HepG2 (cell line): Measurements from ENCODE around the gene FAM89B. TPM values are rescaled to one million over a fixed set of nuclear protein-coding genes. Genes with fewer than 3 reads are reported as not detected.

Experiments used
- ADNP ChIP-seq: sonication (generic); formaldehyde crosslinking; IDR thresholded peaks from 2 replicates; pipeline ENCODE4 v1.4.0; 2020; ENCODE audit warnings: missing genetic modification reagents
- ATRX ChIP-seq: sonication (generic); formaldehyde crosslinking; IDR thresholded peaks from 2 replicates; pipeline ENCODE4 v1.4.0; 2020; ENCODE audit warnings: missing genetic modification reagents, borderline replicate concordance
- BCL3 ChIP-seq: sonication (generic); formaldehyde crosslinking; IDR thresholded peaks from 2 replicates; pipeline ENCODE4 v1.5.1; 2020; ENCODE audit warnings: mild to moderate bottlenecking, missing genetic modification reagents, moderate library complexity
- CCDC6 ChIP-seq: sonication (generic); formaldehyde crosslinking; IDR thresholded peaks from 2 replicates; pipeline ENCODE4 v1.8.1; 2022; ENCODE audit warnings: mild to moderate bottlenecking, missing genetic modification reagents, moderate library complexity
- GABPB1 ChIP-seq: IDR thresholded peaks from 2 replicates; pipeline ENCODE4 v1.6.1; 2016; ENCODE audit warnings: mild to moderate bottlenecking, missing genetic modification reagents, moderate library complexity, missing compliant biosample characterization
- IRF9 ChIP-seq: sonication (generic); formaldehyde crosslinking; IDR thresholded peaks from 2 replicates; pipeline ENCODE4 v1.8.0; 2022; ENCODE audit warnings: missing genetic modification reagents, mild to moderate bottlenecking, borderline replicate concordance
- LBX2 ChIP-seq: sonication (generic); formaldehyde crosslinking; IDR thresholded peaks from 2 replicates; pipeline ENCODE4 v1.5.0; 2020; ENCODE audit warnings: missing genetic modification reagents, mild to moderate bottlenecking, borderline replicate concordance
- MAFF ChIP-seq: IDR thresholded peaks from 2 replicates; pipeline ENCODE4 v1.6.1; 2011; ENCODE audit warnings: low read depth, low read length, improper control_type of control experiment
- MIER3 ChIP-seq: IDR thresholded peaks from 2 replicates; pipeline ENCODE4 v1.6.1; 2016; ENCODE audit warnings: missing compliant biosample characterization, borderline replicate concordance
- PRDM4 ChIP-seq: sonication (generic); formaldehyde crosslinking; IDR thresholded peaks from 2 replicates; pipeline ENCODE4 v1.9.0; 2021; ENCODE audit warnings: missing genetic modification reagents, borderline replicate concordance
- REPIN1 ChIP-seq: sonication (generic); formaldehyde crosslinking; IDR thresholded peaks from 2 replicates; pipeline ENCODE4 v1.8.0; 2022; ENCODE audit warnings: missing genetic modification reagents, low read depth, mild to moderate bottlenecking, borderline replicate concordance
- RFXANK ChIP-seq: IDR thresholded peaks from 2 replicates; pipeline ENCODE4 v1.6.1; 2016
- ZNF180 ChIP-seq: sonication (generic); formaldehyde crosslinking; IDR thresholded peaks from 2 replicates; pipeline ENCODE4 v1.4.0; 2020; ENCODE audit warnings: low read depth, missing genetic modification reagents, borderline replicate concordance
- ZNF33A ChIP-seq: sonication (generic); formaldehyde crosslinking; IDR thresholded peaks from 2 replicates; pipeline ENCODE4 v1.5.1; 2020; ENCODE audit warnings: missing genetic modification reagents, mild to moderate bottlenecking, moderate library complexity, borderline replicate concordance
- ZNF367 ChIP-seq: sonication (generic); formaldehyde crosslinking; IDR thresholded peaks from 2 replicates; pipeline ENCODE4 v1.4.0; 2020; ENCODE audit warnings: missing genetic modification reagents, borderline replicate concordance
- ZNF383 ChIP-seq: sonication (generic); formaldehyde crosslinking; IDR thresholded peaks from 2 replicates; pipeline ENCODE4 v1.4.0; 2020; ENCODE audit warnings: missing genetic modification reagents, mild to moderate bottlenecking, borderline replicate concordance
- ZNF710 ChIP-seq: sonication (generic); formaldehyde crosslinking; IDR thresholded peaks from 2 replicates; pipeline ENCODE4 v1.5.0; 2020; ENCODE audit warnings: mild to moderate bottlenecking, missing genetic modification reagents, borderline replicate concordance
- ZNF746 ChIP-seq: sonication (generic); formaldehyde crosslinking; IDR thresholded peaks from 2 replicates; pipeline ENCODE4 v1.8.0; 2022; ENCODE audit warnings: mild to moderate bottlenecking, missing genetic modification reagents
- ZNF761 ChIP-seq: sonication (generic); formaldehyde crosslinking; conservative IDR thresholded peaks from 2 replicates; pipeline ENCODE4 v1.4.0; 2020; ENCODE audit warnings: mild to moderate bottlenecking, missing genetic modification reagents
- polyA plus RNA-seq, 8 experiments: library from polyadenylated mRNA; depleted of rRNA in 3 of 8; stranded (reverse) in 7 of 8; unstranded in 1 of 8; fragments of >200 nt; fragmentation: Illumina TruSeq in 4 of 8; extraction: Trizol in 4 of 8; gene quantifications; 2 replicates each; pipeline versions ENCODE4 v1.2.1 to v1.2.3, GENCODE V29; 2011 to 2016; ENCODE audit warnings: low read depth in 4 of 8, missing spikeins in 1 of 8, mixed read lengths in 1 of 8; ENCODE audit not compliant: insufficient read depth in 1 of 8
- total RNA-seq, 5 experiments: library from RNA; depleted of rRNA; stranded (reverse); fragments of >200 nt; fragmentation: Illumina TruSeq; extraction: Trizol; gene quantifications; 2 replicates each; pipeline ENCODE4 v1.2.3, GENCODE V29; 2016; ENCODE audit warnings: low read depth in 1 of 5

The FAM89B gene
- total and polyA plus RNA-seq, 2 of the 13 experiments (the other 11 are each of a cell fraction or from before 2014, with no cell fraction given): 5.7 to 8.0 TPM

GRCh38 chr11:65569973-65570918 is 2.1 kb upstream of the FAM89B start, which contains the start of gene ZNRD2 (continued):
- TF ChIP-seq PRDM4 (0 out of 2 replicates have a peak, but pooled peaks have one; percentile 51), CCDC6 (CRISPR knock-in tag) (peak; percentile 97), ZNF367 (CRISPR knock-in tag) (no peak), ZNF33A (CRISPR knock-in tag) (no peak), RFXANK (CRISPR knock-in tag) (peak; percentile 78; the same call in 1 of the 2 replicates), ZNF761 (peak; percentile 85), MAFF (no peak), ZNF710 (CRISPR knock-in tag) (no peak), IRF9 (CRISPR knock-in tag) (0 out of 2 replicates have a peak, but pooled peaks have one; percentile 63), ZNF746 (CRISPR knock-in tag) (0 out of 2 replicates have a peak, but pooled peaks have one; percentile 24), BCL3 (CRISPR knock-in tag) (peak; percentile 47; the same call in 1 of the 2 replicates), ATRX (CRISPR knock-in tag) (no peak), ZNF383 (no peak), ADNP (CRISPR knock-in tag) (no peak), MIER3 (peak; percentile 71; the same call in 1 of the 2 replicates), LBX2 (CRISPR knock-in tag) (no peak), GABPB1 (CRISPR knock-in tag) (peak; percentile 100), REPIN1 (CRISPR knock-in tag) (peak; percentile 93; the same call in 1 of the 2 replicates), ZNF180 (no peak)
